ENCODE measurements around the gene TMEM94. TPM values are rescaled to one million over a fixed set of nuclear protein-coding genes. Genes with fewer than 3 reads are reported as not detected.
A peak's percentile ranks its signal among the peaks of the same experiment; 100 is the strongest.

TMEM94 gene
- total and polyA plus RNA-seq, 2 of the 13 experiments (the other 11 are each of a cell fraction or from before 2014, with no cell fraction given) = 32.6 to 134 TPM

- TF ChIP-seq AKNA (CRISPR knock-in tag; IDR thresholded peaks at IDR 0.05; ENCODE audit: borderline replicate concordance) (no peak; the same call in 1 of the 2 replicates), ZNF737 (CRISPR knock-in tag; IDR thresholded peaks at IDR 0.05; ENCODE audit: borderline replicate concordance) (no peak), IKZF4 (CRISPR knock-in tag; IDR thresholded peaks at IDR 0.05; ENCODE audit: borderline replicate concordance, low read depth, not compliant biosample characterization) (peak; percentile 52), MTF2 (CRISPR knock-in tag; IDR thresholded peaks at IDR 0.05; ENCODE audit: borderline replicate concordance) (no peak), ZIK1 (CRISPR knock-in tag; IDR thresholded peaks at IDR 0.05; ENCODE audit: borderline replicate concordance, low read depth) (no peak), CHD4 (IDR thresholded peaks at IDR 0.05; ENCODE audit: borderline replicate concordance, low read length) (no peak), ZNF234 (CRISPR knock-in tag; conservative IDR thresholded peaks at IDR 0.05) (no peak; the same call in 1 of the 2 replicates), NPAS2 (CRISPR knock-in tag; IDR thresholded peaks at IDR 0.05; ENCODE audit: borderline replicate concordance) (no peak; the same call in 1 of the 2 replicates), GTF3A (CRISPR knock-in tag; conservative IDR thresholded peaks at IDR 0.05) (peak; percentile 79; the same call in 1 of the 2 replicates), TCF7 (IDR thresholded peaks at IDR 0.05; ENCODE audit: low read depth) (no peak), ZBTB44 (CRISPR knock-in tag; IDR thresholded peaks at IDR 0.05) (no peak), MED8 (CRISPR knock-in tag; IDR thresholded peaks at IDR 0.05; ENCODE audit: insufficient replicate concordance) (no peak), ZNF496 (CRISPR knock-in tag; IDR thresholded peaks at IDR 0.05; ENCODE audit: insufficient replicate concordance) (no peak), E2F2 (CRISPR knock-in tag; IDR thresholded peaks at IDR 0.05; ENCODE audit: borderline replicate concordance) (peak; percentile 54; the same call in 1 of the 2 replicates), ZBTB26 (CRISPR knock-in tag; IDR thresholded peaks at IDR 0.05; ENCODE audit: borderline replicate concordance) (no peak), ZNF576 (CRISPR knock-in tag; IDR thresholded peaks at IDR 0.05) (no peak), CBX2 (IDR thresholded peaks at IDR 0.05; ENCODE audit: low read depth, low read length) (no peak), CBX2 (CRISPR knock-in tag; IDR thresholded peaks at IDR 0.05; ENCODE audit: low read depth) (no peak), HOXA5 (CRISPR knock-in tag; IDR thresholded peaks at IDR 0.05) (peak; percentile 92), ZMAT3 (CRISPR knock-in tag; conservative IDR thresholded peaks at IDR 0.05) (peak; percentile 62; the same call in 1 of the 2 replicates)
Measured at GRCh38 chr17:75456417-75457046, at the start of gene TMEM94 (continued).

Measured in HepG2 (cell line).